ENCODE results near the gene BRINP1. TPM values are rescaled to one million over a fixed set of nuclear protein-coding genes. Genes with fewer than 3 reads are reported as not detected.

The BRINP1 gene
- total and polyA plus RNA-seq, 2 experiments from 2014 or later = 13.4 to 33.5 TPM

GRCh38 chr9:119227422-119227821, 141.8 kb downstream of the BRINP1 start:
- H3K27me3 Mint-ChIP-seq (ENCODE audit: insufficient read depth, low read depth, poor library complexity) = no peaks in the 10 kb centered on the region
- H3K36me3 Mint-ChIP-seq (ENCODE audit: low read depth) = no peaks in the 10 kb centered on the region
- Histone ChIP-seq H3K4me2 (no peak overlapping the region), H3K79me2 (replicated peaks; ENCODE audit: insufficient read depth) (no peaks in the 10 kb centered on the region), H3K4me1 (ENCODE audit: insufficient read depth) (no peaks in the 10 kb centered on the region), H3K27ac (ENCODE audit: low read depth) (no peak overlapping the region), H3K36me3 (ENCODE audit: insufficient read depth) (no peaks in the 10 kb centered on the region), H3K9me2 (ENCODE audit: insufficient read depth) (no peaks in the 10 kb centered on the region), H2AFZ (no peak overlapping the region), H4K20me1 (replicated peaks; ENCODE audit: insufficient read depth) (no peaks in the 10 kb centered on the region; the same call in 1 of the 2 replicates), H3K4me3 (no peak overlapping the region), H3F3A (replicated peaks; ENCODE audit: low read depth) (no peaks in the 10 kb centered on the region), H3K27me3 (ENCODE audit: insufficient read depth) (no peaks in the 10 kb centered on the region)
- no peaks in the 10 kb centered on the region for H3K9me3 Mint-ChIP-seq
- ATAC-seq (no peak), DNase-seq (ENCODE audit: low spot score) (no peak)
- H3K4me3 Mint-ChIP-seq = no peak overlapping the region
- TF ChIP-seq STAT1 (IDR thresholded peaks at IDR 0.05; ENCODE audit: unreplicated experiment) (no peak), JUNB (IDR thresholded peaks at IDR 0.05; ENCODE audit: unreplicated experiment) (no peak), ZNF114 (CRISPR knock-in tag; IDR thresholded peaks at IDR 0.05) (no peak), REST (IDR thresholded peaks at IDR 0.05; ENCODE audit: unreplicated experiment) (no peak), CTCF (conservative IDR thresholded peaks at IDR 0.05; ENCODE audit: low read depth in 2 of 2) (no peak), CREB1 (CRISPR knock-in tag; IDR thresholded peaks at IDR 0.05; ENCODE audit: low read depth) (no peak), POLR2AphosphoS5 (IDR thresholded peaks at IDR 0.05; ENCODE audit: low read depth) (no peak), ZNF331 (CRISPR knock-in tag; IDR thresholded peaks at IDR 0.05; ENCODE audit: low read depth) (no peak), ZNF462 (CRISPR knock-in tag; IDR thresholded peaks at IDR 0.05) (no peak), EZH2phosphoT487 (IDR thresholded peaks at IDR 0.05; ENCODE audit: unreplicated experiment) (no peak), NANOG (IDR thresholded peaks at IDR 0.05; ENCODE audit: borderline replicate concordance) (no peak), ETS1 (IDR thresholded peaks at IDR 0.05) (no peak), EZH2 (IDR thresholded peaks at IDR 0.05; ENCODE audit: low read depth, unreplicated experiment) (no peak)
- H3K4me1 Mint-ChIP-seq = no peaks in the 10 kb centered on the region
- no peak overlapping the region for H3K27ac Mint-ChIP-seq
